HG03575 (cell line): ENCODE data around the gene PAX7.

Experiments used
- ATAC-seq: cut with Tn5 transposase; IDR thresholded peaks from one replicate; pipeline ENCODE4 v1.9.1; 2021; ENCODE audit not compliant: unreplicated experiment, insufficient number of reproducible peaks, low FRiP score; ENCODE audit errors: extremely low read depth

PAX7 gene

GRCh38 chr1:18769140-18769539, 138.5 kb downstream of the PAX7 start:
- ATAC-seq = no peak

GRCh38 chr1:18770799-18771198, 140.2 kb downstream of the PAX7 start:
- no peak for ATAC-seq

GRCh38 chr1:18773753-18774152, 143.1 kb downstream of the PAX7 start:
- no peak for ATAC-seq

GRCh38 chr1:18775341-18775740, 144.7 kb downstream of the PAX7 start:
- no peak for ATAC-seq

GRCh38 chr1:18776777-18777176, 146.1 kb downstream of the PAX7 start:
- no peak for ATAC-seq

GRCh38 chr1:18778437-18778836, 147.8 kb downstream of the PAX7 start:
- ATAC-seq = no peak

- no peak for ATAC-seq
Observed at GRCh38 chr1:18781031-18781430, 150.4 kb downstream of the PAX7 start.

GRCh38 chr1:18783705-18784481, 153.2 kb downstream of the PAX7 start:
- ATAC-seq = no peak

- ATAC-seq = no peak
Observed at GRCh38 chr1:18784482-18784831, 153.8 kb downstream of the PAX7 start.

- no peak for ATAC-seq
Observed at GRCh38 chr1:18786149-18786548, 155.5 kb downstream of the PAX7 start.

- ATAC-seq = no peak
Observed at GRCh38 chr1:18787825-18788385, 157.3 kb downstream of the PAX7 start.

GRCh38 chr1:18789246-18789645, 158.6 kb downstream of the PAX7 start:
- ATAC-seq = no peak

GRCh38 chr1:18792747-18793146, 162.1 kb downstream of the PAX7 start:
- no peak for ATAC-seq

GRCh38 chr1:18793164-18793563, 162.5 kb downstream of the PAX7 start:
- ATAC-seq = no peak

- no peak for ATAC-seq
Observed at GRCh38 chr1:18794051-18794450, 163.4 kb downstream of the PAX7 start.

- ATAC-seq = no peak
Observed at GRCh38 chr1:18794561-18794960, 163.9 kb downstream of the PAX7 start.

- no peak for ATAC-seq
Observed at GRCh38 chr1:18795002-18795689, 164.5 kb downstream of the PAX7 start.

- no peak for ATAC-seq
Observed at GRCh38 chr1:18796950-18797349, 166.3 kb downstream of the PAX7 start.
